ENCODE results near the gene POLD4.
"Not testable (repeated sequence)": the region's sequence is repeated elsewhere in the genome, so short reads cannot be mapped to it uniquely, and the experiment has no call there.

POLD4 gene

GRCh38 chr11:67353317-67354074, at the start of gene POLD4:
Gene POLD4, minus strand, starts transcription at chr11:67353546. Its CDS starts 147 bp downstream, at chr11:67353399.
- DNase-seq, result peak; percentile 96

DNA sequence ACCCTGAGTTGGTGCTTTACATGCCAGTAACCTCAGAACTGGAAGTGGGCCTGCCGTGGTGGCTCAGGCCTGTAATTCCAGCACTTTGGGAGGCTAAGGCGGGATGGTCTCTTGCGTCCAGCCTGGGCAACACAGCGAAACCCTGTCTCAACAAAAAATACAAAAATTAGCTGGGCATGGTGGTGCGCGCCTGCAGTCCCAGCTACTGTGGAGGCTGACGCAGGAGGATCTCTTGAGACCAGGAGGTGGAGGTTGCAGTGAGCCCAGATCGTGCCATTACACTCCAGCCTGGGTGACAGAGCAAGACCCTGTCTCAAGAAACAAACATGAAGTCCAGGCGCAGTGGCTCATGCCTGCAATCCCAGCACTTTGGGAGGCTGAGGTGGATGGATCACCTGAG, 49.7 kb upstream of the POLD4 start:
- DNase-seq, result not testable (repeated sequence)

- DNase-seq, result not testable (repeated sequence)
Observed at GRCh38 chr11:67402192-67402839, 49.0 kb upstream of the POLD4 start.

- DNase-seq, result peak; percentile 90
Observed at GRCh38 chr11:67401495-67402191, 48.3 kb upstream of the POLD4 start, which contains the start of gene PPP1CA. Gene PPP1CA, minus strand, starts transcription at chr11:67401858. Its CDS starts 76 bp downstream, at chr11:67401782.

GRCh38 chr11:67400942-67401494, 47.7 kb upstream of the POLD4 start:
- no peak for DNase-seq

- no peak for DNase-seq
Observed at GRCh38 chr11:67400251-67400941, 47.0 kb upstream of the POLD4 start.

GRCh38 chr11:67398661-67399563, 45.6 kb upstream of the POLD4 start:
- no peak for DNase-seq

DNA sequence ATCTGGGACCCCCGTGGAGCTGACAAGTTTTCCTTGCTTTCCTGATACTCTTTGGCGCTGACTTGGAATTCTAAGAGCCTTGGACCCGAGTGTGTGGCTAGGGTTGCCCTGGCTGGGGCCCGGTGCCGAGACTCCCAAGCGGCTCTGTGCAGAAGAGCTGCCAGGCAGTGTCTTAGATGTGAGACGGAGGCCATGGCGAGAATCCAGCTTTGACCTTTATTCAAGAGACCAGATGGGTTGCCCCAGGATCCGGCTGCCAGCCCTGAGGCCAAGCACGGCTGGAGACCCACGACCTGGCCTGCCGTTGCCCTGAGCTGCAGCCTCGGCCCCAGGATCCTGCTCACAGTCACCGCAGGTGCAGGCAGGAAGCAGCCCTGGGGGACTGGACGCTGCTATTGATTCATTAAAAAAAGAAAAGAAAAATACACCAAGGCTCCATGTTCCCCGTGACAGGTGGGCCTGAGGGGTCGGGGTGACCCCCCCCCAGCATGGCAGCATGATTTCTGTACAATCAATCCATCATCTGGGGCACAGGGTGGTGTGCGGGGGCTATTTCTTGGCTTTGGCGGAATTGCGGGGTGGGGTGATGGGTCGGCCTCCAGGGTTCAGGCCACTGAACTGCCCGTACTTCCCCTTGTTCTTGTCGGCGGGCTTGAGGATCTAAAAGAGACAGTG, 44.8 kb upstream of the POLD4 start:
- no peak for DNase-seq

- DNase-seq, result no peak
Observed at GRCh38 chr11:67397536-67397935, 44.2 kb upstream of the POLD4 start.

DNA sequence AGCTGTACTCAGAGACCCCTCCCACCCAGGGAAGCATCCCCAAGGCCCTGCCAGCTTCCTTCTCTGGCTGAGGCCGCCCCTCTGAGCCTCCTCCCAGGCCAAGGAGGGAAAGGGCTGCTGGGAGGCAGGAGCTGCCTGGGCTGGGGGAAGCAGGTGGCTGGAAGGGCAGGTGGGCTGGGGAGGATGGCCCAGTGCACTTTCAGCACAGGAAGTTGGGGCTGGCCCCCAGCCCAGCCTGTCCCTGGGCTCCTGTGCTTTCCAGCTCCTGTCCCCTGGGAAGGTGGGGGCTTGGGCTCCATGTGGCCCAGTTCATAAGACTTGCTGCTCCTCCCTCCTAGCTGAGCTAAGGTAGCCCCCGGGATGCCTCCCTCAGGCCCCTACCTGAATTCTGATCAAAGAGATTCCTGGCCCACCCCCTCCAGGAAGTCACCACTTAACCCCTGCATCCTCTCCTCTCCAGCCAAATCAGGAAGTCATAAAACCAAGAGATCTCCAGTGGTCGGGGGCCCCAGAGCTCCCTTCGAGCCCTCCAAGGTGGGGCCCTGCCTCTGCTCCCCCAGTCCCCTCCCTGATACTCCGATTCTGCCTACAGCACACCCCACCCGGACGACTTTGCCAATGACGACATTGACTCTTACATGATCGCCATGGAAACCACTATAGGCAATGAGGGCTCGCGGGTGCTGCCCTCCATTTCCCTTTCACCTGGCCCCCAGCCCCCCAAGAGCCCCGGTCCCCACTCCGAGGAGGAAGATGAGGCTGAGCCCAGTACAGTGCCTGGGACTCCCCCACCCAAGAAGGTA, 43.4 kb upstream of the POLD4 start:
- DNase-seq, result no peak

- DNase-seq, result no peak
Observed at GRCh38 chr11:67396259-67396581, 42.9 kb upstream of the POLD4 start.

- no peak for DNase-seq
Observed at GRCh38 chr11:67395555-67396258, 42.4 kb upstream of the POLD4 start.

- no peak for DNase-seq
Observed at GRCh38 chr11:67393990-67394389, 40.6 kb upstream of the POLD4 start.

GRCh38 chr11:67393437-67393836, 40.1 kb upstream of the POLD4 start:
- no peak for DNase-seq

- DNase-seq, result no peak
Observed at GRCh38 chr11:67392183-67392715, 38.9 kb upstream of the POLD4 start.

- peak; percentile 89 for DNase-seq
Observed at GRCh38 chr11:67391304-67392182, 38.2 kb upstream of the POLD4 start, which contains the start of gene RAD9A. Gene RAD9A, plus strand, starts transcription at chr11:67391986. Its CDS starts 59 bp downstream, at chr11:67392045.

DNA sequence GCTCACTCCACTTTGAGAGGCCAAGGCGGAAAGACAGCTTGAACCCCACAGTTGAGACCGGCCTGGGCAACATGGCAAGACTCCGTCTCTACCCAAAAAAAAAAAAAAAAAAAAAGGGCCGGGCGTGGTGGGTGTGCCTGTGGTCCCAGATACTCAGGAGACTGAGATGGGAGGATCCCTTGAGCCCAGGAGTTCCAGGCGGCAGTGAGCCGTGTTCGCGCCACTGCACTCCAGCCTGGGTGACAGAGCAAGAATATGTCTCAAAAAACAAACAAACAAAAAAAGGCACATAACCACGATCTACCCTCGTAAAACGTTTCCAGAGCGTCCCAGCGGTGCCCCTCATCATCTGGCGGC, 37.6 kb upstream of the POLD4 start:
- DNase-seq, result no peak

DNA sequence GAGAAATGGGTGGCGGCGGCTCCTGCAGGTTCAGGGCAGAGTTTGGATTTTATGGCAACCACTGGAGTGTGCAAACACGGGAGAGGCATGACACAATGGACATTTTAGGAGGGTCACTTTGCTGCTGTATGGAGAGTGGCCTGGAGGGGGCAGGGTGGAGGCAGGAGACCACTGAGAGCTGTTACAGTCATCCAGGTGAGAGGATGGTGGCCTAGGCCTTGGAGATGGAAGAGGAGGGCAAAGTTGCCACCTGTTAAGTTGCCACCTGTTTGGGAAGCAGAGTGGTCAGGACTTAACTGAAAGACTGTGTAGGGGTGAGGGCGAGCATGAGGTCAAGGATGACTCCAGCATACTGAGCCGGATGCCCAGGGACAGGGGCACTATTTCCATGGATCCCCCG, 36.1 kb upstream of the POLD4 start:
- peak; percentile 59 for DNase-seq

Data from activated CD4-positive, alpha-beta T cell treated with anti-CD3 and anti-CD28 coated beads, Interleukin-2, amount 50 U/mL, for 1 hour (primary cell).